HEK293T (cell line): Measurements from ENCODE around the gene CREB5.

Source experiments
- CTCF ChIA-PET: fragments of 350-600 bp; formaldehyde crosslinking; extraction: SDS; loops from one replicate; lab custom pipeline; 2021; ENCODE audit warnings: antibody characterized with exemption, inconsistent platforms; lab: Yijun Ruan, JAX
- POLR2A ChIA-PET: fragments of 350-600 bp; formaldehyde crosslinking; extraction: SDS; loops from one replicate; lab custom pipeline; 2020; ENCODE audit warnings: antibody characterized with exemption, inconsistent platforms; lab: Yijun Ruan, JAX
- DNase-seq: peaks from one replicate; pipeline ENCODE4 v3.0.0; 2012; ENCODE audit warnings: mixed read lengths; ENCODE audit errors: extremely low spot score
- ARNT ChIP-seq: fragments of 450-650 bp; IDR thresholded peaks from 2 replicates; pipeline ENCODE4 v1.6.1; 2017; ENCODE audit warnings: mild to moderate bottlenecking
- BHLHE40 ChIP-seq: fragments of 450-650 bp; IDR thresholded peaks from 2 replicates; pipeline ENCODE4 v1.6.1; 2016; ENCODE audit warnings: mild to moderate bottlenecking, moderate library complexity, borderline replicate concordance
- CTBP1 ChIP-seq: fragments of 450-650 bp; IDR thresholded peaks from 2 replicates; pipeline ENCODE4 v1.6.1; 2016; ENCODE audit warnings: borderline replicate concordance
- ELF4 ChIP-seq: fragments of 450-650 bp; IDR thresholded peaks from 2 replicates; pipeline ENCODE4 v1.6.1; 2017; ENCODE audit warnings: antibody characterized with exemption
- FOXA1 ChIP-seq: fragments of 450-650 bp; IDR thresholded peaks from 2 replicates; pipeline ENCODE4 v1.6.1; 2016; ENCODE audit warnings: mild to moderate bottlenecking
- FOXK2 ChIP-seq: fragments of 450-650 bp; IDR thresholded peaks from 2 replicates; pipeline ENCODE4 v1.6.1; 2016; ENCODE audit warnings: mild to moderate bottlenecking
- FOXM1 ChIP-seq: fragments of 450-650 bp; IDR thresholded peaks from 2 replicates; pipeline ENCODE4 v1.6.1; 2017; ENCODE audit warnings: mild to moderate bottlenecking, borderline replicate concordance
- HDGF ChIP-seq: fragments of 450-650 bp; IDR thresholded peaks from 2 replicates; pipeline ENCODE4 v1.6.1; 2017; ENCODE audit warnings: antibody characterized with exemption, borderline replicate concordance
- L3MBTL2 ChIP-seq: fragments of 450-650 bp; conservative IDR thresholded peaks from 2 replicates; pipeline ENCODE4 v1.6.1; 2016; ENCODE audit warnings: mild to moderate bottlenecking
- LEF1 ChIP-seq: fragments of 450-650 bp; IDR thresholded peaks from 2 replicates; pipeline ENCODE4 v1.6.1; 2017; ENCODE audit warnings: mild to moderate bottlenecking, borderline replicate concordance
- NFRKB ChIP-seq: fragments of 450-650 bp; IDR thresholded peaks from 2 replicates; pipeline ENCODE4 v1.6.1; 2016; ENCODE audit warnings: mild to moderate bottlenecking, moderate library complexity
- SP1 ChIP-seq: fragments of 450-650 bp; IDR thresholded peaks from 2 replicates; pipeline ENCODE4 v1.6.1; 2017
- SUZ12 ChIP-seq: fragments of 450-650 bp; IDR thresholded peaks from 2 replicates; pipeline ENCODE4 v1.6.1; 2016; ENCODE audit warnings: mild to moderate bottlenecking
- TARDBP ChIP-seq: fragments of 450-650 bp; IDR thresholded peaks from 2 replicates; pipeline ENCODE4 v1.6.1; 2016
- ZNF384 ChIP-seq: fragments of 450-650 bp; IDR thresholded peaks from 2 replicates; pipeline ENCODE4 v1.6.1; 2016
- TF ChIP-seq, protein P1 (sequence below): fragments of 450-650 bp; IDR thresholded peaks from 2 replicates; pipeline ENCODE4 v1.6.1; 2016

CREB5 gene

DNA sequence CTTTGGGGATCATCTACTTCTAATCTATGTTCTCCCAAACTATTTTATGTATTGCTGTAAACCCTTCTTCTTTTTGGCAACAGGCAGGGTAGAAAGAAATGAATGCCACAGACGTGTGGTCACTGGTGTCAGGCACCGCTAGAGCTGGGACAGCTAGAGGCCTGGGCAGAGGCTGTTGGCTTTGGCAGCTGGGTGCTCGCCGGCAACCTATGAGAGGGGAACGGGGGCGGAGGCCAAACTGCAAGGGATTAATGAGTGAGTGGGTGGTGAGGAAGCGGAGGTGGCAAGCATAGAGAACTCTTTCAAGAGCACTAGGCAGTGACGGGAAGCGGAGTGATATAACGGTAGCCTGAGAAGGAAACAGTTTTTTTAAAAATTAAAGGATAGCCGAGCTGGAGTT is 78.5 kb downstream of the CREB5 start:
- POLR2A ChIA-PET: no interaction called here
- no peak for DNase-seq
- CTCF ChIA-PET: no interaction called here
- TF ChIP-seq HDGF (no peak), L3MBTL2 (no peak), FOXA1 (no peak)
- TF ChIP-seq, protein P1, sequence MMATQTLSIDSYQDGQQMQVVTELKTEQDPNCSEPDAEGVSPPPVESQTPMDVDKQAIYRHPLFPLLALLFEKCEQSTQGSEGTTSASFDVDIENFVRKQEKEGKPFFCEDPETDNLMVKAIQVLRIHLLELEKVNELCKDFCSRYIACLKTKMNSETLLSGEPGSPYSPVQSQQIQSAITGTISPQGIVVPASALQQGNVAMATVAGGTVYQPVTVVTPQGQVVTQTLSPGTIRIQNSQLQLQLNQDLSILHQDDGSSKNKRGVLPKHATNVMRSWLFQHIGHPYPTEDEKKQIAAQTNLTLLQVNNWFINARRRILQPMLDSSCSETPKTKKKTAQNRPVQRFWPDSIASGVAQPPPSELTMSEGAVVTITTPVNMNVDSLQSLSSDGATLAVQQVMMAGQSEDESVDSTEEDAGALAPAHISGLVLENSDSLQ: no peak

DNA sequence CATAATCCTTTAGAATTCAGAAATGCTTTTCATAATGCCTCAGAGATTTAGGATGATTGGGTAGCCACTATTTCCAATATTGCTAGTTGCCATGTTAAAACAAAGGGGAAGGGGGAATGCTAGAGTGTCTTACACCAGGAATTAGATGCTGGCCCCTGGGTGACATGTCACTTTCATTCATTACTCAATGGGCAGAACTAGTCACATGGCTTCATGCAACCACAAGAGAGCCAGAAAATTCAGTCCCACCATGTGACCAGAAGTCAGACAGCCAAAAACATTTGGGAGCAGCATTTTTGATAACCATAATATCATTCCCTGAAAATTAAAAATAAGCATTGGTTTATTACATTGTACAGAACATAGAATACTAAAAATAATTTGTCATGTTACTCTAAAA is 81.2 kb downstream of the CREB5 start:
- no peak for DNase-seq
- ChIA-PET CTCF (no interaction called here), POLR2A (interaction anchor here (0.9 kb wide), 1 partner anchor 169 kb away, joined by 3 read pairs; no protein-coding TSS in a partner anchor)
- no peak for TF ChIP-seq CTBP1
- TF ChIP-seq FOXK2: no peak
- TF ChIP-seq FOXA1: no peak
- no peak for TF ChIP-seq LEF1
- no peak for TF ChIP-seq ARNT
- no peak for TF ChIP-seq ZNF384
- TF ChIP-seq, protein P1: no peak
- no peak for TF ChIP-seq SP1
- no peak for TF ChIP-seq BHLHE40
- no peak for TF ChIP-seq NFRKB
- no peak for TF ChIP-seq TARDBP
- no peak for TF ChIP-seq L3MBTL2
- TF ChIP-seq FOXM1: no peak
- TF ChIP-seq ELF4: no peak
- no peak for TF ChIP-seq HDGF
- no peak for TF ChIP-seq SUZ12

DNA sequence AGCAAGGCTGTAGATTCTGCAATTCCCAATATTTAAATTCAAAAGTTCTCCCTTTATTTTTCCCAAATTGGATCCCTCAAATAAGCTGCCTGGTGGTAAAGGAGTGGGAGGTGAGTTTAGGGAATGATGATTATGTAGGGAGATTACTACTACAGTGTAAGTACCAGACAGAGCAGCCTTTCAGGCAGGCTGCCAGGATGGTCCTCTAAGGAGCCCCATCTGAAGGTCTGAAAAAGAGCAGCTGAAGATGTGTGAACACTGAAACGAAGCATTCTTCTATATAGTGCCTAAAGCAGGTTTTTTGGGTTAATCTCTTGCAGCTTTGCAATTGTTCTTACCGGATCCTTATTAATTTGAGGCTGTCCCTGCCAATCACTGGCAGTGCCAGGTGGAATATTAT is 84.7 kb downstream of the CREB5 start:
- ChIA-PET POLR2A (no interaction called here), CTCF (no interaction called here)
- TF ChIP-seq CTBP1 (no peak), SUZ12 (no peak), TARDBP (no peak), ZNF384 (no peak), ELF4 (no peak), LEF1 (no peak), HDGF (no peak), FOXK2 (no peak), NFRKB (no peak), SP1 (no peak), BHLHE40 (no peak), ARNT (no peak), L3MBTL2 (no peak), FOXM1 (no peak)
- TF ChIP-seq, protein P1: no peak
- no peak for DNase-seq

DNA sequence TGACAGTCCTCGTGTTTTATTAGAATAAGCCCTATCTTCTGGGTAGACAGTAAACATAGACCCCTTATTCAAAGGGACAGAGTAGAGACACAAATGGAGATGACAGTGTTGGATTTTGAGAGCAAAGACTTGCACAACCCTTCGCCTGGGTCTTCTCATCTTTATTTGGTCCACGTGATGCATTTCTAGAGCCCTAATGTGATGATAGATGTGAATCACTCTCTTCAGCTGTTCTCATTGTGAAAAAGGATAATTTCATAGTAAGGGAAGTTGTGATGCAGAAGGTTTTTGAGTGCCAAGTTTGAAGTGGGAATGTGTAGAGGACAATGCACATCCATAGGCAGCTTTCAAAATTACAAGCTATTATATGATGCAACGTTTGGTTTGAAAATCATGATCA is 86.3 kb downstream of the CREB5 start:
- no peak for DNase-seq
- ChIA-PET POLR2A (no interaction called here), CTCF (no interaction called here)
- TF ChIP-seq ARNT: no peak
- TF ChIP-seq LEF1: no peak
- TF ChIP-seq FOXK2: no peak
- TF ChIP-seq NFRKB: no peak
- no peak for TF ChIP-seq ZNF384
- TF ChIP-seq HDGF: no peak
- TF ChIP-seq BHLHE40: no peak
- no peak for TF ChIP-seq SUZ12
- TF ChIP-seq, protein P1: no peak
- no peak for TF ChIP-seq TARDBP
- no peak for TF ChIP-seq L3MBTL2
- TF ChIP-seq SP1: no peak
- no peak for TF ChIP-seq ELF4
- TF ChIP-seq CTBP1: no peak
- TF ChIP-seq FOXA1: no peak
- no peak for TF ChIP-seq FOXM1

DNA sequence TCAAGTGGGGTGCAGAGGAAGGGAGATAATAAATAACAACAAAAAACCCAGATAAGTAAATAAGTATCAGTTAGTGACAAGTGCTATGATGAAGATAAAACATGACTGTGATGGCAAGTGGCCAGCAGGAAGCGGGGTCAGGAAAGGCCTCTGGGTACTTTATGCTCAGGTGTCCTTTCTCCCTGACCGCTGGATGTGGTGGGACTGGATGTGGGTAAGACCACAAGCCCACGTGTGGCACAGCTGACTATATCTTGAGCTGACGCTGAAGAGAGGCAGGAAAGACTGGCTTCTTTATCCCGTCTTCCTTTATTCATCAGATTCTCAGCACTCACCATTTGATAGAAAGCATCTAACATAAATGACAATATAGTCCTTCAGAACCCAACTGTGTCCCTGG is 87.8 kb downstream of the CREB5 start:
- DNase-seq: no peak
- ChIA-PET POLR2A (no interaction called here), CTCF (interaction anchor here (1.4 kb wide), 1 partner anchor 24 kb away, joined by 3 read pairs; no protein-coding TSS in a partner anchor)
- TF ChIP-seq SP1 (no peak), ELF4 (no peak), BHLHE40 (no peak), FOXA1 (no peak), LEF1 (no peak), HDGF (no peak), NFRKB (no peak), TARDBP (no peak), ARNT (no peak), FOXK2 (no peak)

DNA sequence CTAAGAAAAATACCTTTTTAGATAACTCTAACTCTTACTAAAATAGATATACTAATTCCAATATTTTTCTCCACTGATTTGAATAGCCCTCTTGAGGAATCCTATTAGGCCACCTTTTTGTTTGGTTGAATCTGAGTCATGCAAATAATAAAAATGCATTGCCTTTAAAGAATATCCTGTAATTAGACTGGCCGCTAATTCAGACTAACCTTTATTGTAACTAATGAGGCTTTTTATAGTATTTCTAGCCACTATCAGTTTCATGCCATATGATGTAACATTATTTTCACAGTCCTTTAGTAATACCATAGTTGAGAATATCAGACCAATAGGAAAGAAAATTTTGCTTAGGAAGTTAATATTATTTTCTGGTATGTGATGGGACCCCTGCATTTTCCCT is 90.1 kb downstream of the CREB5 start:
- TF ChIP-seq NFRKB (no peak), ARNT (no peak), CTBP1 (no peak), BHLHE40 (no peak)
- no peak for DNase-seq
- ChIA-PET POLR2A (no interaction called here), CTCF (no interaction called here)
